Measurements from ENCODE around the gene RBCK1.
A peak's percentile ranks its signal among the peaks of the same experiment; 100 is the strongest.

RBCK1 gene

GRCh38 chr20:454951-455350, 46.9 kb downstream of the RBCK1 start:
- H3K4me3 ChIP-seq (ENCODE audit: control insufficient read depth, low read depth, low read length), result no peak overlapping the region
- DNase-seq (ENCODE audit: low read depth), result no peak
- TF ChIP-seq CTCF (conservative IDR thresholded peaks at IDR 0.05; ENCODE audit: control insufficient read depth, insufficient read depth, low read depth, low read length), result no peak

GRCh38 chr20:458776-459175, 50.7 kb downstream of the RBCK1 start:
- H3K4me3 ChIP-seq (ENCODE audit: control insufficient read depth, low read depth, low read length), result no peak overlapping the region
- no peak for DNase-seq (ENCODE audit: low read depth)

GRCh38 chr20:460180-460579, 52.1 kb downstream of the RBCK1 start:
- no peak for DNase-seq (ENCODE audit: low read depth)
- TF ChIP-seq CTCF (conservative IDR thresholded peaks at IDR 0.05; ENCODE audit: control insufficient read depth, insufficient read depth, low read depth, low read length), result no peak
- no peak overlapping the region for H3K4me3 ChIP-seq (ENCODE audit: control insufficient read depth, low read depth, low read length)

More at GRCh38 chr20:458776-459175, 50.7 kb downstream of the RBCK1 start:
- TF ChIP-seq CTCF (conservative IDR thresholded peaks at IDR 0.05; ENCODE audit: control insufficient read depth, insufficient read depth, low read depth, low read length), result no peak

- H3K4me3 ChIP-seq (ENCODE audit: control insufficient read depth, low read depth, low read length), result peak overlapping the region; percentile 83
- no peak for TF ChIP-seq CTCF (conservative IDR thresholded peaks at IDR 0.05; ENCODE audit: control insufficient read depth, insufficient read depth, low read depth, low read length)
- peak; percentile 55 for DNase-seq (ENCODE audit: low read depth)
Observed at GRCh38 chr20:460707-461106, 52.6 kb downstream of the RBCK1 start.

GRCh38 chr20:461254-462198, 53.4 kb downstream of the RBCK1 start:
- peak; percentile 36 for DNase-seq (ENCODE audit: low read depth)
- TF ChIP-seq CTCF (conservative IDR thresholded peaks at IDR 0.05; ENCODE audit: control insufficient read depth, insufficient read depth, low read depth, low read length), result no peak
- peak overlapping the region; percentile 83 for H3K4me3 ChIP-seq (ENCODE audit: control insufficient read depth, low read depth, low read length)

GRCh38 chr20:462199-462991, 54.3 kb downstream of the RBCK1 start, which contains the start of gene TBC1D20:
TBC1D20 (minus strand) TSS chr20:462533; CDS start chr20:462405, 128 bp downstream.
- peak; percentile 80 for DNase-seq (ENCODE audit: low read depth)
- TF ChIP-seq CTCF (conservative IDR thresholded peaks at IDR 0.05; ENCODE audit: control insufficient read depth, insufficient read depth, low read depth, low read length), result peak; percentile 9
- H3K4me3 ChIP-seq (ENCODE audit: control insufficient read depth, low read depth, low read length), result peak within 1 kb of the TSS; percentile 83

Data from fibroblast of mammary gland (primary cell).